NCI-H345 treated with DMSO at 0.1 percent for 48 hours (cell line): ENCODE measurements around the gene ADAMTS13.

ENCODE experiments used
- DNase-seq: peaks from one replicate; lab custom pipeline; 2025; ENCODE audit not compliant: unreplicated experiment; lab: John Stamatoyannopoulos, UW

Gene ADAMTS13

DNA sequence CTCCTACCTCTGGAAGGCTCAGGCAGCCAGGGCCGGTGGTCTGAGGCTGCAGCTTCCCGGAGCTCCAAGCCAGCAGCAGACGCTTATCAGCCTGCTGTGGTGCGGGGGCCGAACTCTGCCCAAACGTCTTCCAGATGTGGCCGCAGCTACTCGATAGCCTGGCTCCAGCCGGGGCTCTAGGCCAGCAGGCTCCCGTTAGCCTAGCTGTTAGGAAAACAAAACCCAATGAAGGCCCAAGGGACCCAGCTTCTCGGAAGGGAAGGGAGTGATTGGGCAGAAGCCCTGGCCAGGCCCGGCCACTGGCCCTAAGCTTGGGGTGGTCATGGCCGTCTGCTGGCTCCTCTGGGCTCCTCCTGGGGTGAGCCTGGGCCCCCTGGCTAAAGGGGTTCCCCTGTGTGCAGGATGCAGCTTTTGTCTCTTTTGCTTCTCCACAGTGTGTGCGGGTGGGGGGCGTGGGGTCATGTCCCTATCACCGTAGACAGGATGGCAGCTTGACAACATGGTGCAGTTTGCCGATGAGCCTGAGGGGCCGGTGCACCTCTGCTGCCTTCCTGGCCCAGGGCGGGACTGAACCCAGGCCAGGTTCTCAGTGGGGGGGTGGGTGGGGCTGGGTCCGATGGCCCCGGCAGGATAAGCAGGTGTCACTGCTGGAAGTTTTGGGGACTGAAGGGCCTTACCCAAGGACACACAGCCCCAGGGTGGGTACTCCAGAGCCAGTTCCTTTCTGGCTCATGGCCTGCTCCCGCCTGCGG is 83.9 kb downstream of the ADAMTS13 start:
- no peak for DNase-seq

DNA sequence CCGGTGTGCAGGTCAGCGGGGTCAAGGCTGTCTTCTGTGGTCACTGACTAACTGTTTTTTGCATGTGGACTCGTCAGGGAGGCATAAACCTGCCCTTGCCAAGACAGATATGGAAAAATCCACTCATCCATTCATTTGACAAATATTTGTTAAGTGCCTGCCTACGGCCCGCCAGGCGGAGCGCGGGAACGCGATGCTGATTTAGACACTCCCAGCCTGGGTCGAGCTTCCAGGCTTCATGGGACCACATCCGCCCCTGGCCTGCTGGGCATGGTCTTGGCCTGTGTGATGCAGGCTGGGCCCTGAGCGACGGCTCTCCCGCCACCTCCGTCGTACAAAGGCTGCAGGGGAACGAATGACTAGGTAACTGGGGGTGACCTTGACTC is 84.5 kb downstream of the ADAMTS13 start:
- DNase-seq = no peak

DNA sequence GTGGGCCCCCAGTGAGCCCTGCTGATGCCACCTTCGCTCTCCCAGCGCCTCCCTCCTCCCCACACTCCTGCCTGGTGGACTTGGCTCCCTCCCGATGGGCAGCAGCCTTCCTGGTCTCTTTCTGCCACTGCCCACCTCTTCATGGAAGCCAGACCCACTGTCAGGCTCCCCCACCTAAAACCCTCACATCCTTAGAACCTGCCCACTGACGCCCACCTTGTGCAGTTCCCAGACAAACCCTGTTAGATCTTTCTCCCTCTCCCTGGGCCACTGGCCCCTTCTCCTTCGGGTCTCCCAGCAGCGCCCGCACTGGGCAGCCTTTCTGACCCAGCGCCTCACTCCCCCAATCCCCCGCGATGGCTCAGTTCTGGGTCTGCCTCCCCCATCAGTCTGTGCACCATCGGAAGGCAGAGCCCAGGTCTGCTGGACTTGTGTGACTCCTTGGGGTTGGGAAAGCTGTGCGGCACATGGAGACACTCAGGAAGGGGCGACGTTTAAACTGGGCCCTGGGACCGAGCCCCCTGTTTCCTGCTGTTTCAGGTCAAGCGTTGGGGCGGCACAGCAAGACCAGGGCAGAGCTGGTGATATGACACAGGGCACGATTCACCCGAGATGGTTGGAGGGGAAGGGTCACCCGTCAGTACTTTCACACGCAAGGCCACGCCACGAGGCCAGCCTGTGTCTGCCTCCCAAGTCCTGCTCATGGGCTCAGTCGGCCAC is 85.2 kb downstream of the ADAMTS13 start:
- no peak for DNase-seq

DNA sequence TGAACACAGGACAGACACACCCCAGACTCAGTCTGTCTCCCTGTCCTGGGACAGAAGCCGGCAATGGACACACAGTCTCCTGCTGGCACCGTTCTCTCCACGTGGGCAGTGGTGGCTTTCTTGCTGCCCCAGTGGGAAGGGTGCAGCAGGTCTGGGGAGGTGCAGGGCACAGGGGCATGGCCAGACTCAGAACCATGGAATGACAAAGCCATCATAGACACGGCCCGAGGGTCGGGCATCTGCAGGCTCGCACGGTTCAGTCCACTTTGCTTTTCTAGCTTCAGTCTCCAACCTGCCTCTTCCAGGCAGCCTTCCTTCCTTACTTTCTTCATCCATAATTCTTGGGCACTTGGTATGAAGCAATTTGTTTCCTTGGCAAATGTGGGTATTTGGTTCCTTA is 85.9 kb downstream of the ADAMTS13 start:
- DNase-seq = no peak
